Suprapubic skin (tissue), 3 donors: ENCODE data around the gene CTNNA2.

ENCODE experiments used
- CTCF ChIP-seq, 2 donors: fragments of 200-600 bp in 1 of 2; fragments of 450-650 bp in 1 of 2; sonication (generic) in 1 of 2; IDR thresholded peaks; one replicate each; pipeline ENCODE4 v1.5.1; 2016 to 2019; ENCODE audit warnings: antibody characterized with exemption in 2 of 2, mild to moderate bottlenecking in 1 of 2, moderate library complexity in 1 of 2
- EP300 ChIP-seq: sonication (generic); formaldehyde crosslinking; IDR thresholded peaks from one replicate; pipeline ENCODE4 v1.6.1; 2017; ENCODE audit warnings: antibody characterized with exemption

- TF ChIP-seq CTCF (IDR thresholded peaks at IDR 0.05) (no peak), EP300 (no peak)
Observed at GRCh38 chr2:80363791-80364349, 851.0 kb downstream of the CTNNA2 start.
